IMR-90 (cell line): Measurements from ENCODE around the gene AIDA. TPM values are rescaled to one million over a fixed set of nuclear protein-coding genes. Genes with fewer than 3 reads are reported as not detected.

Source experiments
- ATAC-seq: fragments of 200-7000 bp; cut with Tn5 transposase; 2 replicates; pipeline ENCODE4 v1.9.1; 2020; ENCODE audit warnings: low read depth, mild to moderate bottlenecking, moderate library complexity
- BruUV-seq: library from RNA; stranded (reverse); fragments of 400-500 nt; replicated peaks from 2 replicates; lab custom pipeline; 2021; lab: Mats Ljungman, UMichigan
- CTCF ChIA-PET: fragments of 300-600 bp; formaldehyde crosslinking; extraction: SDS; loops from one replicate; lab custom pipeline; 2021; ENCODE audit warnings: antibody characterized with exemption; lab: Yijun Ruan, JAX
- POLR2A ChIA-PET: fragments of 300-600 bp; sonication (Branson Sonifier 250); formaldehyde crosslinking; loops from one replicate; lab custom pipeline; 2022; ENCODE audit warnings: antibody characterized with exemption; ENCODE audit not compliant: unreplicated experiment; lab: Charles Lee
- DNase-seq: peaks from one replicate; pipeline ENCODE4 v3.0.0; 2013
- H2AFZ ChIP-seq: replicated peaks from 2 replicates; pipeline ENCODE3; 2013; ENCODE audit warnings: low read length, mild to moderate bottlenecking; ENCODE audit not compliant: poor library complexity
- H2AK5ac ChIP-seq: 2 replicates; pipeline ENCODE4 v1.6.1; 2013; ENCODE audit warnings: low read depth, low read length, inconsistent platforms
- H2AK9ac ChIP-seq: replicated peaks from 2 replicates; pipeline ENCODE3; 2013; ENCODE audit warnings: mild to moderate bottlenecking, low read depth, low read length, moderate library complexity; ENCODE audit not compliant: poor library complexity
- H2BK120ac ChIP-seq: 2 replicates; pipeline ENCODE4 v1.6.1; 2013; ENCODE audit warnings: low read depth, low read length, inconsistent platforms
- H2BK15ac ChIP-seq: 3 replicates; pipeline ENCODE4 v1.6.1; 2013; ENCODE audit warnings: low read depth, low read length, inconsistent platforms
- H2BK20ac ChIP-seq: 2 replicates; pipeline ENCODE4 v1.6.1; 2013; ENCODE audit warnings: low read depth, mild to moderate bottlenecking, inconsistent platforms, low read length, moderate library complexity
- H2BK5ac ChIP-seq: 2 replicates; pipeline ENCODE4 v1.6.1; 2013; ENCODE audit warnings: mild to moderate bottlenecking, low read depth, low read length, inconsistent platforms; ENCODE audit not compliant: poor library complexity, severe bottlenecking
- H3K14ac ChIP-seq: replicated peaks from 2 replicates; pipeline ENCODE4 v1.6.1; 2013; ENCODE audit warnings: low read depth, low read length, inconsistent platforms
- H3K18ac ChIP-seq: 2 replicates; pipeline ENCODE4 v1.6.1; 2013; ENCODE audit warnings: low read depth, low read length, control low read depth
- H3K23ac ChIP-seq: 2 replicates; pipeline ENCODE4 v1.6.1; 2013; ENCODE audit warnings: low read depth, low read length, inconsistent platforms
- H3K27ac ChIP-seq: 2 replicates; pipeline ENCODE4 v1.5.1; 2013; ENCODE audit warnings: mild to moderate bottlenecking, control low read depth, low read length; ENCODE audit not compliant: insufficient read depth
- H3K27me3 ChIP-seq: 2 replicates; pipeline ENCODE4 v1.6.1; 2013; ENCODE audit warnings: low read length; ENCODE audit not compliant: control insufficient read depth, insufficient read depth
- H3K36me3 ChIP-seq: 2 replicates; pipeline ENCODE4 v1.6.1; 2013; ENCODE audit warnings: low read length, mixed read lengths; ENCODE audit not compliant: control insufficient read depth, insufficient read depth
- H3K4ac ChIP-seq: 2 replicates; pipeline ENCODE4 v1.6.1; 2013; ENCODE audit warnings: low read depth, low read length, inconsistent platforms
- H3K4me1 ChIP-seq: 2 replicates; pipeline ENCODE4 v1.6.1; 2013; ENCODE audit warnings: low read length, mixed read lengths; ENCODE audit not compliant: control insufficient read depth, insufficient read depth
- H3K4me2 ChIP-seq: 2 replicates; pipeline ENCODE4 v1.6.1; 2013; ENCODE audit warnings: low read depth, mild to moderate bottlenecking, control low read depth, low read length, moderate library complexity
- H3K4me3 ChIP-seq: 2 replicates; pipeline ENCODE4 v1.5.1; 2013; ENCODE audit warnings: low read depth, mild to moderate bottlenecking, control low read depth, low read length, moderate library complexity; ENCODE audit not compliant: insufficient read depth
- H3K56ac ChIP-seq: 2 replicates; pipeline ENCODE4 v1.6.1; 2013; ENCODE audit warnings: low read length, inconsistent platforms; ENCODE audit not compliant: insufficient read depth; ENCODE audit errors: extremely low read depth
- H3K79me1 ChIP-seq, 2 experiments: 2 replicates each; pipeline ENCODE4 v1.6.1; 2013; ENCODE audit warnings: low read length in 2 of 2, inconsistent platforms in 1 of 2, low read depth in 1 of 2
- H3K9ac ChIP-seq: 2 replicates; pipeline ENCODE4 v1.6.1; 2013; ENCODE audit warnings: low read depth, low read length, control low read depth
- H3K9me1 ChIP-seq: 2 replicates; pipeline ENCODE4 v1.6.1; 2013; ENCODE audit warnings: low read length, inconsistent platforms; ENCODE audit not compliant: insufficient read depth
- H3K9me3 ChIP-seq: 2 replicates; pipeline ENCODE4 v1.6.1; 2013; ENCODE audit warnings: low read length; ENCODE audit not compliant: control insufficient read depth, insufficient read depth
- H4K20me1 ChIP-seq: 2 replicates; pipeline ENCODE4 v1.6.1; 2013; ENCODE audit warnings: low read length, inconsistent platforms; ENCODE audit not compliant: insufficient read depth
- H4K5ac ChIP-seq: 2 replicates; pipeline ENCODE4 v1.6.1; 2013; ENCODE audit warnings: mild to moderate bottlenecking, low read depth, low read length, control low read depth
- H4K8ac ChIP-seq, 2 experiments: 2 replicates each; pipeline ENCODE4 v1.6.1; 2013; ENCODE audit warnings: low read depth in 2 of 2, low read length in 2 of 2, control low read depth in 1 of 2, inconsistent platforms in 1 of 2
- H4K91ac ChIP-seq: 2 replicates; pipeline ENCODE4 v1.6.1; 2013; ENCODE audit warnings: low read depth, low read length, inconsistent platforms; ENCODE audit not compliant: insufficient read depth
- BHLHE40 ChIP-seq: fragments of 150-350 bp; IDR thresholded peaks from 2 replicates; pipeline ENCODE4 v1.6.1; 2016; ENCODE audit warnings: mild to moderate bottlenecking, low read depth, low read length
- CEBPB ChIP-seq: IDR thresholded peaks from 2 replicates; pipeline ENCODE4 v1.6.1; 2012; ENCODE audit warnings: low read depth, low read length, improper control_type of control experiment
- CHD1 ChIP-seq: IDR thresholded peaks from 2 replicates; pipeline ENCODE4 v1.6.1; 2012; ENCODE audit warnings: low read depth, low read length, improper control_type of control experiment
- FOS ChIP-seq: fragments of 150-350 bp; IDR thresholded peaks from 2 replicates; pipeline ENCODE4 v1.6.1; 2016; ENCODE audit warnings: low read depth, low read length
- MAFK ChIP-seq: IDR thresholded peaks from 2 replicates; pipeline ENCODE4 v1.6.1; 2012; ENCODE audit warnings: low read depth, low read length, improper control_type of control experiment
- MAZ ChIP-seq: IDR thresholded peaks from 2 replicates; pipeline ENCODE4 v1.6.1; 2012; ENCODE audit warnings: low read depth, mild to moderate bottlenecking, low read length, improper control_type of control experiment, moderate library complexity, borderline replicate concordance
- MXI1 ChIP-seq: IDR thresholded peaks from 2 replicates; pipeline ENCODE4 v1.6.1; 2012; ENCODE audit warnings: low read depth, mild to moderate bottlenecking, low read length, moderate library complexity, borderline replicate concordance
- NFE2L2 ChIP-seq: fragments of 150-350 bp; IDR thresholded peaks from 2 replicates; pipeline ENCODE4 v1.6.1; 2016; ENCODE audit warnings: low read depth, mild to moderate bottlenecking, low read length
- POLR2A ChIP-seq: IDR thresholded peaks from 2 replicates; pipeline ENCODE4 v1.6.1; 2012; ENCODE audit warnings: mild to moderate bottlenecking, low read depth, low read length
- RAD21 ChIP-seq: IDR thresholded peaks from 2 replicates; pipeline ENCODE4 v1.6.1; 2012; ENCODE audit warnings: low read length, improper control_type of control experiment
- RCOR1 ChIP-seq: IDR thresholded peaks from 2 replicates; pipeline ENCODE4 v1.6.1; 2012; ENCODE audit warnings: mild to moderate bottlenecking, low read length, improper control_type of control experiment; ENCODE audit not compliant: insufficient replicate concordance
- RFX5 ChIP-seq: IDR thresholded peaks from 2 replicates; pipeline ENCODE4 v1.8.0; 2012; ENCODE audit warnings: low read depth, mild to moderate bottlenecking, low read length, moderate library complexity
- SMC3 ChIP-seq: fragments of 150-350 bp; IDR thresholded peaks from 2 replicates; pipeline ENCODE4 v1.6.1; 2016; ENCODE audit warnings: low read depth, mild to moderate bottlenecking, antibody characterized with exemption, low read length, moderate library complexity
- WGBS, 2 experiments: methylation state at CpG; one replicate each; pipeline versions ENCODE4 v1.1.5 to v1.1.7; 2013; ENCODE audit warnings: missing lambda C conversion rate in 2 of 2; ENCODE audit not compliant: insufficient read length in 1 of 2; ENCODE audit errors: extremely low coverage in 2 of 2; 5-methylcytosine and 5-hydroxymethylcytosine counted together
- dilution Hi-C: fragments of 300-500 bp; cut with HindIII; formaldehyde crosslinking; loops from one replicate; pipeline ENCODE4 v1.14.3; 2018; ENCODE audit warnings: low sequenced_read_pairs; ENCODE audit not compliant: unreplicated experiment
- in situ Hi-C: fragments of 300-500 bp; cut with MboI; formaldehyde crosslinking; loops from 3 replicates; pipeline ENCODE4 v1.14.3; 2019; ENCODE audit warnings: low sequenced_read_pairs, inconsistent platforms, mixed read lengths
- intact Hi-C: fragments of 100-400 bp; cut with micrococcal nuclease; formaldehyde crosslinking; loops from 2 replicates; pipeline ENCODE4 v1.10.0; 2022
- polyA plus RNA-seq, 3 experiments: library from polyadenylated mRNA; depleted of rRNA; stranded (reverse); fragments of >200 nt; gene quantifications; 2 replicates each; pipeline ENCODE4 v1.2.3, GENCODE V29; 2012; ENCODE audit warnings: low replicate concordance in 1 of 3
- total RNA-seq: library from RNA; depleted of rRNA; stranded (reverse); fragments of >200 nt; gene quantifications from 2 replicates; pipeline ENCODE4 v1.2.3, GENCODE V29; 2012
- TF ChIP-seq, protein P1 (sequence below): conservative IDR thresholded peaks from 2 replicates; pipeline ENCODE4 v1.5.1; 2012; ENCODE audit warnings: mild to moderate bottlenecking, low read depth, low read length, improper control_type of control experiment
- TF ChIP-seq, protein P2 (sequence below): fragments of 150-350 bp; IDR thresholded peaks from 2 replicates; pipeline ENCODE4 v1.6.1; 2016; ENCODE audit warnings: low read depth, mild to moderate bottlenecking, low read length, moderate library complexity, borderline replicate concordance
- TF ChIP-seq, protein P3 (sequence below): fragments of 150-350 bp; IDR thresholded peaks from 2 replicates; pipeline ENCODE4 v1.6.1; 2017; ENCODE audit warnings: mild to moderate bottlenecking, antibody characterized with exemption, low read length, low read depth

AIDA gene
- total and polyA plus RNA-seq, 2 of the 4 experiments (the other 2 are of a cell fraction): 47.9 to 48.6 TPM

DNA sequence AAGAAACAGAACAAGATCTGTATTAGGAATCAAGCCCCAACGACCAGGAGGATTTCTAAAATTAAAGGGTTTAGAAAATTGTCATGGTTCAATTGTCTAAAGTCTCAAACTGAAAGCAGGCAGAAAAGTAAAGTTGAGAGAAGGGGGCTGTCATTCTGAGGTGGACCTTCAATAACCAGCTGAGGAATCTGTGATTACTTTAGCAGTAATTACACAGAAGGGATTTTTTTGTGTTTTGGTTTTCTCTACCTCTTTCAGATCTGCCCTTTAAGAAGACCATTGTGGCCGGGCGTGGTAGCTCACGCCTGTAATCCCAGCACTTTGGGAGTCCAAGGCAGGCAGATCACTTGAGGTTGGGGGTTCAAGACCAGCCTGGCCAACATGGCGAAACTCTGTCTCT lies 17.4 kb downstream of the AIDA start:
- no peak for ATAC-seq
- H2AK9ac ChIP-seq: no peak overlapping the region
- no peak overlapping the region for H2AFZ ChIP-seq
- TF ChIP-seq CEBPB (no peak), RFX5 (no peak), POLR2A (no peak), RCOR1 (no peak), RAD21 (no peak), FOS (no peak), MAZ (no peak), NFE2L2 (no peak), CHD1 (no peak), MAFK (no peak), MXI1 (no peak), BHLHE40 (no peak), SMC3 (no peak)
- TF ChIP-seq, protein P1, sequence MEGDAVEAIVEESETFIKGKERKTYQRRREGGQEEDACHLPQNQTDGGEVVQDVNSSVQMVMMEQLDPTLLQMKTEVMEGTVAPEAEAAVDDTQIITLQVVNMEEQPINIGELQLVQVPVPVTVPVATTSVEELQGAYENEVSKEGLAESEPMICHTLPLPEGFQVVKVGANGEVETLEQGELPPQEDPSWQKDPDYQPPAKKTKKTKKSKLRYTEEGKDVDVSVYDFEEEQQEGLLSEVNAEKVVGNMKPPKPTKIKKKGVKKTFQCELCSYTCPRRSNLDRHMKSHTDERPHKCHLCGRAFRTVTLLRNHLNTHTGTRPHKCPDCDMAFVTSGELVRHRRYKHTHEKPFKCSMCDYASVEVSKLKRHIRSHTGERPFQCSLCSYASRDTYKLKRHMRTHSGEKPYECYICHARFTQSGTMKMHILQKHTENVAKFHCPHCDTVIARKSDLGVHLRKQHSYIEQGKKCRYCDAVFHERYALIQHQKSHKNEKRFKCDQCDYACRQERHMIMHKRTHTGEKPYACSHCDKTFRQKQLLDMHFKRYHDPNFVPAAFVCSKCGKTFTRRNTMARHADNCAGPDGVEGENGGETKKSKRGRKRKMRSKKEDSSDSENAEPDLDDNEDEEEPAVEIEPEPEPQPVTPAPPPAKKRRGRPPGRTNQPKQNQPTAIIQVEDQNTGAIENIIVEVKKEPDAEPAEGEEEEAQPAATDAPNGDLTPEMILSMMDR: no peak
- TF ChIP-seq, protein P2, sequence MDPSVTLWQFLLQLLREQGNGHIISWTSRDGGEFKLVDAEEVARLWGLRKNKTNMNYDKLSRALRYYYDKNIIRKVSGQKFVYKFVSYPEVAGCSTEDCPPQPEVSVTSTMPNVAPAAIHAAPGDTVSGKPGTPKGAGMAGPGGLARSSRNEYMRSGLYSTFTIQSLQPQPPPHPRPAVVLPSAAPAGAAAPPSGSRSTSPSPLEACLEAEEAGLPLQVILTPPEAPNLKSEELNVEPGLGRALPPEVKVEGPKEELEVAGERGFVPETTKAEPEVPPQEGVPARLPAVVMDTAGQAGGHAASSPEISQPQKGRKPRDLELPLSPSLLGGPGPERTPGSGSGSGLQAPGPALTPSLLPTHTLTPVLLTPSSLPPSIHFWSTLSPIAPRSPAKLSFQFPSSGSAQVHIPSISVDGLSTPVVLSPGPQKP: no peak
- TF ChIP-seq, protein P3, sequence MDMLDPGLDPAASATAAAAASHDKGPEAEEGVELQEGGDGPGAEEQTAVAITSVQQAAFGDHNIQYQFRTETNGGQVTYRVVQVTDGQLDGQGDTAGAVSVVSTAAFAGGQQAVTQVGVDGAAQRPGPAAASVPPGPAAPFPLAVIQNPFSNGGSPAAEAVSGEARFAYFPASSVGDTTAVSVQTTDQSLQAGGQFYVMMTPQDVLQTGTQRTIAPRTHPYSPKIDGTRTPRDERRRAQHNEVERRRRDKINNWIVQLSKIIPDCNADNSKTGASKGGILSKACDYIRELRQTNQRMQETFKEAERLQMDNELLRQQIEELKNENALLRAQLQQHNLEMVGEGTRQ: no peak
- intact Hi-C loops: no loop called here
- no peaks in the 10 kb centered on the region for H4K20me1 ChIP-seq
- H4K8ac ChIP-seq: no peak overlapping the region; a peak in 1 of 4 replicates
- no peak overlapping the region for H2BK5ac ChIP-seq
- dilution Hi-C loops: no loop called here
- no peak overlapping the region for H3K14ac ChIP-seq
- H2BK120ac ChIP-seq: no peak overlapping the region
- peaks cover 14 to 37% of the 10 kb centered on the region in 2 experiments for H3K79me1 ChIP-seq
- H3K4me1 ChIP-seq: no peaks in the 10 kb centered on the region
- no peak overlapping the region for H3K4ac ChIP-seq
- no peak overlapping the region for H3K9ac ChIP-seq
- no peak overlapping the region for H3K4me3 ChIP-seq
- no peak overlapping the region for H3K4me2 ChIP-seq
- BruUV-seq: no TSS peak
- ChIA-PET POLR2A (no interaction called here), CTCF (interaction anchor here (1.0 kb wide), 1 partner anchor 9 kb away, joined by 3 read pairs; no protein-coding TSS in a partner anchor)
- no peak overlapping the region for H4K5ac ChIP-seq
- no peak overlapping the region for H2BK15ac ChIP-seq
- no peaks in the 10 kb centered on the region for H3K9me3 ChIP-seq
- WGBS, 2 experiments: no CpG with 5 or more reads among the region's 5 CpGs
- H2AK5ac ChIP-seq: no peak overlapping the region
- in situ Hi-C loops: no loop called here
- DNase-seq: no peak
- no peaks in the 10 kb centered on the region; the same call in 1 of the 2 replicates for H3K9me1 ChIP-seq
- H3K27me3 ChIP-seq: no peaks in the 10 kb centered on the region
- H4K91ac ChIP-seq: no peak overlapping the region
- H3K27ac ChIP-seq: no peak overlapping the region
- no peak overlapping the region for H3K23ac ChIP-seq
- no peak overlapping the region for H3K18ac ChIP-seq
- peaks cover 6% of the 10 kb centered on the region; the same call in 1 of the 2 replicates for H3K36me3 ChIP-seq
- no peak overlapping the region for H2BK20ac ChIP-seq
- no peak overlapping the region for H3K56ac ChIP-seq
